Astrocyte of the cerebellum (primary cell): Measurements from ENCODE around the gene LRRC27.

Experiments used
- DNase-seq: peaks from one replicate; pipeline ENCODE4 v3.0.0-alpha.2; 2011; ENCODE audit warnings: low read depth
- H3K4me3 ChIP-seq: 2 replicates; pipeline ENCODE4 v1.5.1; 2011; ENCODE audit warnings: mild to moderate bottlenecking, low read depth, low read length, moderate library complexity
- CTCF ChIP-seq: IDR thresholded peaks from 2 replicates; pipeline ENCODE4 v1.5.1; 2012; ENCODE audit warnings: low read length, low read depth, moderate library complexity, mild to moderate bottlenecking; ENCODE audit errors: missing control alignments
- in situ Hi-C: cut with HindIII; loops from 2 replicates; pipeline ENCODE4 v1.10.0; 2017; ENCODE audit warnings: low sequenced_read_pairs

LRRC27 gene

GRCh38 chr10:132306864-132307751 lies 24.9 kb upstream of the LRRC27 start:
- peak overlapping the region; percentile 59 for H3K4me3 ChIP-seq
- DNase-seq = no peak

GRCh38 chr10:132307823-132308586 lies 24.0 kb upstream of the LRRC27 start, which contains the start of gene STK32C:
Gene STK32C, minus strand, starts transcription at chr10:132307950. Its CDS starts 117 bp downstream, at chr10:132307833.
- DNase-seq = peak; percentile 71
- in situ Hi-C loops = no loop called here
- no peak for TF ChIP-seq CTCF
- peak within 1 kb of the TSS; percentile 59 for H3K4me3 ChIP-seq

More at GRCh38 chr10:132306864-132307751, 24.9 kb upstream of the LRRC27 start:
- no peak for TF ChIP-seq CTCF
- in situ Hi-C loops = no loop called here

GRCh38 chr10:132308587-132309470 lies 23.2 kb upstream of the LRRC27 start:
- no peak for TF ChIP-seq CTCF
- peak overlapping the region; percentile 59 for H3K4me3 ChIP-seq
- DNase-seq = no peak
- in situ Hi-C loops = no loop called here

GRCh38 chr10:132309471-132309865 lies 22.5 kb upstream of the LRRC27 start:
- no peak for TF ChIP-seq CTCF
- in situ Hi-C loops = no loop called here
- H3K4me3 ChIP-seq = no peak overlapping the region

GRCh38 chr10:132309879-132310591 lies 22.0 kb upstream of the LRRC27 start:
- no peak overlapping the region for H3K4me3 ChIP-seq
- TF ChIP-seq CTCF = no peak
- DNase-seq = no peak
- in situ Hi-C loops = no loop called here

More at GRCh38 chr10:132309471-132309865, 22.5 kb upstream of the LRRC27 start:
- DNase-seq = no peak
